HG03378 (cell line): ENCODE data around the gene HDAC8.

ENCODE experiments used
- ATAC-seq: cut with Tn5 transposase; IDR thresholded peaks from one replicate; pipeline ENCODE4 v1.9.1; 2021; ENCODE audit warnings: mild to moderate bottlenecking, moderate library complexity; ENCODE audit not compliant: unreplicated experiment

HDAC8 gene

GRCh38 chrX:72299891-72300630, 272.6 kb downstream of the HDAC8 start:
- no peak for ATAC-seq

GRCh38 chrX:72297953-72298730, 274.5 kb downstream of the HDAC8 start:
- no peak for ATAC-seq

GRCh38 chrX:72296991-72297390, 275.7 kb downstream of the HDAC8 start:
- ATAC-seq: no peak

GRCh38 chrX:72295745-72296144, 276.9 kb downstream of the HDAC8 start:
- no peak for ATAC-seq

- no peak for ATAC-seq
These were observed 278.1 kb downstream of the HDAC8 start for GRCh38 chrX:72294497-72294896.

GRCh38 chrX:72282302-72282701, 290.3 kb downstream of the HDAC8 start:
- ATAC-seq: no peak

- ATAC-seq: no peak
These were observed 292.3 kb downstream of the HDAC8 start for GRCh38 chrX:72280321-72280845.
